ENCODE data around the gene ERGIC3. TPM values are rescaled to one million over a fixed set of nuclear protein-coding genes. Genes with fewer than 3 reads are reported as not detected.

Gene ERGIC3
- polyA plus RNA-seq, 1 donor (not counting 4 experiments of a cell fraction or from before 2014, with no cell fraction given) = 201 TPM

- Histone ChIP-seq H3K9me1 (ENCODE audit: control insufficient read depth, extremely low read depth, insufficient read depth, low read length) (peaks cover 2% of the 10 kb centered on the region), H3K9ac (ENCODE audit: control insufficient read depth, extremely low read depth, insufficient read depth, low read length) (no peak overlapping the region), H3K4me3 (ENCODE audit: control insufficient read depth in 2 of 3, extremely low read depth in 1 of 3, insufficient read depth in 2 of 3, low read depth in 1 of 3, low read length in 3 of 3) (no peak overlapping the region), H3K79me2 (ENCODE audit: control insufficient read depth, insufficient read depth, low read length) (peaks cover 5% of the 10 kb centered on the region), H3K36me3 (ENCODE audit: control insufficient read depth in 2 of 2, extremely low read depth in 1 of 2, insufficient read depth in 2 of 2, low read length in 2 of 2) (peaks cover 1 to 3% of the 10 kb centered on the region in 2 experiments), H3K9me3 (ENCODE audit: control insufficient read depth, low read depth, low read length) (no peaks in the 10 kb centered on the region), H2AFZ (ENCODE audit: control insufficient read depth, low read length) (no peak overlapping the region), H3K27me3 (ENCODE audit: control insufficient read depth, extremely low read depth, insufficient read depth, low read length) (no peaks in the 10 kb centered on the region), H4K20me1 (ENCODE audit: control insufficient read depth, extremely low read depth, insufficient read depth, low read length) (no peaks in the 10 kb centered on the region), H3K4me2 (ENCODE audit: control insufficient read depth, extremely low read depth, insufficient read depth, low read depth, low read length) (no peak overlapping the region), H3K27ac (ENCODE audit: control insufficient read depth, insufficient read depth, low read length) (no peak overlapping the region), H3K4me1 (ENCODE audit: control insufficient read depth, extremely low read depth, insufficient read depth, low read length) (peaks cover 13% of the 10 kb centered on the region)
- dilution Hi-C loops (cut with MboI; ENCODE audit: extremely low pct_ligation_motif_present, low sequenced_read_pairs) = no loop called here
- TF ChIP-seq CTCF (optimal IDR thresholded peaks at IDR 0.05 in 1 of 3, IDR thresholded peaks at IDR 0.05 in 1 of 3, conservative IDR thresholded peaks at IDR 0.05 in 1 of 3; ENCODE audit: extremely low read depth in 1 of 3, insufficient read depth in 2 of 3, low read length in 3 of 3) (no peak), EZH2 (IDR thresholded peaks at IDR 0.05; ENCODE audit: low read length) (no peak)
- DNase-seq (ENCODE audit: low read depth, low spot score) (no peak), FAIRE-seq (no peak)
These were observed 2.1 kb upstream of the ERGIC3 start for GRCh38 chr20:35539756-35540212.

- Histone ChIP-seq H3K4me3 (ENCODE audit: control insufficient read depth in 2 of 3, extremely low read depth in 1 of 3, insufficient read depth in 2 of 3, low read depth in 1 of 3, low read length in 3 of 3) (peak overlapping the region; percentile 84 to 93 (median 85)), H3K4me2 (ENCODE audit: control insufficient read depth, extremely low read depth, insufficient read depth, low read depth, low read length) (peak overlapping the region; percentile 82), H3K9me1 (ENCODE audit: control insufficient read depth, extremely low read depth, insufficient read depth, low read length) (peaks cover 2% of the 10 kb centered on the region), H3K79me2 (ENCODE audit: control insufficient read depth, insufficient read depth, low read length) (peaks cover 5% of the 10 kb centered on the region), H3K27me3 (ENCODE audit: control insufficient read depth, extremely low read depth, insufficient read depth, low read length) (no peaks in the 10 kb centered on the region), H3K27ac (ENCODE audit: control insufficient read depth, insufficient read depth, low read length) (no peak overlapping the region), H3K36me3 (ENCODE audit: control insufficient read depth in 2 of 2, extremely low read depth in 1 of 2, insufficient read depth in 2 of 2, low read length in 2 of 2) (peaks cover 3 to 4% of the 10 kb centered on the region in 2 experiments), H3K9me3 (ENCODE audit: control insufficient read depth, low read depth, low read length) (no peaks in the 10 kb centered on the region), H4K20me1 (ENCODE audit: control insufficient read depth, extremely low read depth, insufficient read depth, low read length) (no peaks in the 10 kb centered on the region), H3K4me1 (ENCODE audit: control insufficient read depth, extremely low read depth, insufficient read depth, low read length) (peaks cover 13% of the 10 kb centered on the region), H2AFZ (ENCODE audit: control insufficient read depth, low read length) (peak overlapping the region; percentile 90), H3K9ac (ENCODE audit: control insufficient read depth, extremely low read depth, insufficient read depth, low read length) (peak overlapping the region; percentile 91)
- FAIRE-seq (peak; percentile 20), DNase-seq (ENCODE audit: low read depth, low spot score) (no peak)
- dilution Hi-C loops (cut with MboI; ENCODE audit: extremely low pct_ligation_motif_present, low sequenced_read_pairs) = no loop called here
- TF ChIP-seq CTCF (optimal IDR thresholded peaks at IDR 0.05 in 1 of 3, IDR thresholded peaks at IDR 0.05 in 1 of 3, conservative IDR thresholded peaks at IDR 0.05 in 1 of 3; ENCODE audit: extremely low read depth in 1 of 3, insufficient read depth in 2 of 3, low read length in 3 of 3) (no peak), EZH2 (IDR thresholded peaks at IDR 0.05; ENCODE audit: low read length) (no peak)
These were observed 628 bp upstream of the ERGIC3 start for GRCh38 chr20:35541118-35541782.

Data from keratinocyte (primary cell).